Transverse colon (tissue), 4 donors: ENCODE data around the gene TULP4. TPM values are rescaled to one million over a fixed set of nuclear protein-coding genes. Genes with fewer than 3 reads are reported as not detected.

ENCODE experiments used
- DNase-seq: peaks from one replicate; pipeline ENCODE4 v3.0.0-alpha.2; 2019
- H3K27ac ChIP-seq, 4 donors: fragments of 200-600 bp; sonication (generic); 2 replicates each; pipeline ENCODE4 v1.5.1; 2016 to 2018; ENCODE audit warnings: inconsistent platforms in 4 of 4
- H3K27me3 ChIP-seq: fragments of 200-600 bp; sonication (generic); 2 replicates; pipeline ENCODE4 v1.5.1; 2017; ENCODE audit warnings: inconsistent platforms
- H3K36me3 ChIP-seq, 4 donors: fragments of 200-600 bp; sonication (generic); 2 replicates each; pipeline ENCODE4 v1.5.1; 2017 to 2019; ENCODE audit warnings: inconsistent platforms in 4 of 4
- H3K4me1 ChIP-seq, 4 donors: fragments of 200-600 bp; sonication (generic); 2 replicates each; pipeline ENCODE4 v1.5.1; 2017 to 2020; ENCODE audit warnings: inconsistent platforms in 4 of 4
- H3K4me3 ChIP-seq, 4 donors: fragments of 200-600 bp; sonication (generic); 1 replicate in 1 of 4; 2 replicates in 3 of 4; pipeline versions ENCODE4 v1.5.1 to v1.6.1; 2017 to 2019; ENCODE audit warnings: inconsistent platforms in 4 of 4
- H3K9me3 ChIP-seq, 2 donors: fragments of 200-600 bp; sonication (generic); 2 replicates each; pipeline ENCODE4 v1.5.1; 2017 to 2019; ENCODE audit warnings: inconsistent platforms in 2 of 2
- CTCF ChIP-seq, 5 experiments: fragments of 200-600 bp in 3 of 5; fragments of 450-650 bp in 2 of 5; sonication (generic) in 3 of 5; IDR thresholded peaks; 1 replicate in 2 of 5; 2 replicates in 3 of 5; pipeline ENCODE4 v1.5.1; 2016 to 2017; ENCODE audit warnings: antibody characterized with exemption in 5 of 5, inconsistent platforms in 3 of 5, mild to moderate bottlenecking in 2 of 5, moderate library complexity in 1 of 5
- EP300 ChIP-seq: sonication (generic); formaldehyde crosslinking; IDR thresholded peaks from one replicate; pipeline ENCODE4 v1.6.1; 2017; ENCODE audit warnings: antibody characterized with exemption, low read depth
- POLR2A ChIP-seq: fragments of 450-650 bp; IDR thresholded peaks from one replicate; pipeline ENCODE4 v1.6.1; 2016; ENCODE audit warnings: antibody characterized with exemption, mild to moderate bottlenecking, moderate library complexity
- POLR2AphosphoS5 ChIP-seq, 3 donors: sonication (generic); formaldehyde crosslinking; IDR thresholded peaks; one replicate each; pipeline ENCODE4 v1.6.1; 2016; ENCODE audit warnings: antibody characterized with exemption in 3 of 3
- WGBS, 2 donors: methylation state at CpG; one replicate each; pipeline ENCODE4 v1.1.5; 2018; ENCODE audit warnings: low coverage in 1 of 2; 5-methylcytosine and 5-hydroxymethylcytosine counted together
- in situ Hi-C, 4 donors: fragments of 200-750 bp; cut with MboI; loops; one replicate each; pipeline versions ENCODE4 v1.15.0 to v1.15.1; 2017; ENCODE audit warnings: low sequenced_read_pairs in 3 of 4, low pct_ligation_motif_present in 1 of 4, low pct_unique_long_range_greater_than_20kb in 1 of 4
- intact Hi-C: fragments of 100-400 bp; cut with DNase I; formaldehyde crosslinking; loops from one replicate; pipeline ENCODE4 v1.15.1; 2023; ENCODE audit warnings: low total_unique reads
- total RNA-seq, 4 donors: library from RNA; depleted of rRNA; stranded (reverse); fragments of >200 nt; gene quantifications; one replicate each; pipeline ENCODE4 v1.1.0, GENCODE V29; 2016

Gene TULP4
- total RNA-seq, 4 donors from 2014 or later: 53.9 to 138 (median 95.1) TPM

DNA sequence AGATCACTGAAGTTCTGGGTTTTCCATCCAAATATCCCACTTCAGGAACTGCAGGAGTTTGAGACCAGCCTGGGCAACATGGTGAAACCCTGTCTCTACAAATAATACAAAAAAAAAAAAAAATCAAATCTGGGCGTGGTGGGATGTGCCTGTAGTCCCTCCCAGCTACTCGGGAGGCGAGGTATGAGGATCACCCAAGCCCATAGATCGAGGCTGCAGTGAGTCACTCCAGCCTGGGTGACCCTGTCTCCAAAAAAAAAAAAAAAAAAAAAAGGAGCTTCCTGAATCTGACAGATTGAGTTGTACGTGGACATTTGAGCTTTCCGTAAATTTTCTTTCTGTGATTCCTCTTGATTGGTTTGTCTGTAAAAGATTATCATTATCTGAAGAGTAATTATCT is 55.6 kb downstream of the TULP4 start:
- intact Hi-C loops (no loop called here), in situ Hi-C loops (no loop called here)
- no peaks in the 10 kb centered on the region for H3K27me3 ChIP-seq
- no peaks in the 10 kb centered on the region for H3K36me3 ChIP-seq
- no peak for DNase-seq
- peaks cover 0 to 3% (median 0%) of the 10 kb centered on the region in 4 donors for H3K4me1 ChIP-seq
- WGBS, 2 donors: 85 to 93% methylated on average over 3 to 6 of the region's 6 CpGs
- no peaks in the 10 kb centered on the region for H3K9me3 ChIP-seq
- no peak overlapping the region for H3K4me3 ChIP-seq
- TF ChIP-seq POLR2A (no peak), CTCF (IDR thresholded peaks at IDR 0.05) (no peak), EP300 (no peak), POLR2AphosphoS5 (IDR thresholded peaks at IDR 0.05) (no peak)
- H3K27ac ChIP-seq: no peak overlapping the region

GRCh38 chr6:158369241-158369640 is 57.0 kb downstream of the TULP4 start:
- TF ChIP-seq POLR2AphosphoS5 (IDR thresholded peaks at IDR 0.05) (no peak), POLR2A (no peak), CTCF (IDR thresholded peaks at IDR 0.05) (no peak), EP300 (no peak)
- intact Hi-C loops: no loop called here
- Histone ChIP-seq H3K27ac (no peak overlapping the region), H3K27me3 (no peaks in the 10 kb centered on the region), H3K9me3 (no peaks in the 10 kb centered on the region), H3K4me3 (no peak overlapping the region), H3K36me3 (no peaks in the 10 kb centered on the region), H3K4me1 (peaks cover 0 to 3% (median 0%) of the 10 kb centered on the region in 4 donors)
- WGBS, 2 donors: 93% methylated on average over 4 of the region's 4 CpGs; no CpG with 5 or more reads in 1 of the 2 donors
- in situ Hi-C loops: no loop called here
- no peak for DNase-seq

- Histone ChIP-seq H3K27ac (no peak overlapping the region), H3K27me3 (no peaks in the 10 kb centered on the region), H3K4me1 (peaks cover 0 to 3% (median 0%) of the 10 kb centered on the region in 4 donors), H3K4me3 (no peak overlapping the region), H3K9me3 (no peaks in the 10 kb centered on the region), H3K36me3 (no peaks in the 10 kb centered on the region)
- intact Hi-C loops: no loop called here
- TF ChIP-seq POLR2A: no peak
- TF ChIP-seq POLR2AphosphoS5 (IDR thresholded peaks at IDR 0.05): no peak
- TF ChIP-seq CTCF (IDR thresholded peaks at IDR 0.05): no peak
- no peak for DNase-seq
- whole genome bisulfite sequencing, 2 donors: 88 to 90% methylated on average over 2 to 4 of the region's 4 CpGs
- in situ Hi-C loops: no loop called here
These were observed 58.5 kb downstream of the TULP4 start for GRCh38 chr6:158370805-158371204.

DNA sequence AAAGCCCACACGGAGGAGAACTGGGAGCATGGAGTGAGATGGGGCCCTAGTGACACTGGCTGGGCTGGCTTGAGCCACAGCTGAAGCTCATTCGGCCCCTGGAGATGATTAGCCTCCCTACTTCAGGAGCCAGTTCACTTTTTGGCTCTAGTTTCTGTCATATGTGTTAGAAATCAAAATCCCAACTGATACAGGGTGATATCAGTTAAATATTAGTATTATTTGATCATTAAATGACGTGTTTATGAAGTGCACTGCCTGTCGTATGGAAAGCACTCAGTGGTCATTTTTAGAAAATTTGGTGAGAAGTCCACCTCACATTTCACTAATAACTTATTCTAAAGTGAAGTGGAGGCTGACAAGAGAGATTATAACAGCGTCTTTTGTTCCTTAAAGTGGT is 59.0 kb downstream of the TULP4 start:
- DNase-seq: no peak
- Histone ChIP-seq H3K27ac (no peak overlapping the region), H3K36me3 (no peaks in the 10 kb centered on the region), H3K4me1 (peaks cover 0 to 3% (median 0%) of the 10 kb centered on the region in 4 donors), H3K27me3 (no peaks in the 10 kb centered on the region), H3K9me3 (no peaks in the 10 kb centered on the region), H3K4me3 (no peak overlapping the region)
- no peak for TF ChIP-seq CTCF (IDR thresholded peaks at IDR 0.05)
- no peak for TF ChIP-seq POLR2AphosphoS5 (IDR thresholded peaks at IDR 0.05)
- TF ChIP-seq EP300: no peak
- in situ Hi-C loops (no loop called here), intact Hi-C loops (no loop called here)
- 87 to 90% methylated on average over 4 to 5 of the region's 5 CpGs for WGBS, 2 donors
